HL-60/S4 treated with phorbol 12-myristate 13-acetate at 8.2 ng/mL for 4 days and 3 days (cell line): Measurements from ENCODE around the gene NUP85.
"Not testable (repeated sequence)": the region's sequence is repeated elsewhere in the genome, so short reads cannot be mapped to it uniquely, and the experiment has no call there.

Experiments
- in situ Hi-C: fragments of 300-500 bp; cut with MboI; formaldehyde crosslinking; loops from 2 replicates; pipeline ENCODE4 v1.15.0; 2022; ENCODE audit warnings: low sequenced_read_pairs

The NUP85 gene

GRCh38 chr17:75266316-75267152 lies 61.1 kb downstream of the NUP85 start:
- in situ Hi-C loops: no loop called here

DNA sequence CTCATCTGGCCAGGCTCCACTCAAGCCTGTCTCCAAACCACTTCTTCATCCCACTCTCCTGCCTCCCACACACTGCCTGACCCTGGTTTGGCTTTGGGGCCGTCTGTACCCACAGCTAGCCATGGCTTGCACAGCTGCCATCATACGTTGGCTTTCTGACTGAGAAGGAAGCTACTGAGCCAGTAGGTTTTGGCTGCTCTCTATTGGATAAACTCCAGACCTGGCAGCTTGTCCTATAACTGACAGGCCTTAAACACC lies 61.6 kb downstream of the NUP85 start:
- in situ Hi-C loops: no loop called here

GRCh38 chr17:75267411-75268232 lies 62.1 kb downstream of the NUP85 start:
- in situ Hi-C loops: no loop called here

- in situ Hi-C loops: no loop called here
Observed at GRCh38 chr17:75269844-75270217, 64.4 kb downstream of the NUP85 start.

DNA sequence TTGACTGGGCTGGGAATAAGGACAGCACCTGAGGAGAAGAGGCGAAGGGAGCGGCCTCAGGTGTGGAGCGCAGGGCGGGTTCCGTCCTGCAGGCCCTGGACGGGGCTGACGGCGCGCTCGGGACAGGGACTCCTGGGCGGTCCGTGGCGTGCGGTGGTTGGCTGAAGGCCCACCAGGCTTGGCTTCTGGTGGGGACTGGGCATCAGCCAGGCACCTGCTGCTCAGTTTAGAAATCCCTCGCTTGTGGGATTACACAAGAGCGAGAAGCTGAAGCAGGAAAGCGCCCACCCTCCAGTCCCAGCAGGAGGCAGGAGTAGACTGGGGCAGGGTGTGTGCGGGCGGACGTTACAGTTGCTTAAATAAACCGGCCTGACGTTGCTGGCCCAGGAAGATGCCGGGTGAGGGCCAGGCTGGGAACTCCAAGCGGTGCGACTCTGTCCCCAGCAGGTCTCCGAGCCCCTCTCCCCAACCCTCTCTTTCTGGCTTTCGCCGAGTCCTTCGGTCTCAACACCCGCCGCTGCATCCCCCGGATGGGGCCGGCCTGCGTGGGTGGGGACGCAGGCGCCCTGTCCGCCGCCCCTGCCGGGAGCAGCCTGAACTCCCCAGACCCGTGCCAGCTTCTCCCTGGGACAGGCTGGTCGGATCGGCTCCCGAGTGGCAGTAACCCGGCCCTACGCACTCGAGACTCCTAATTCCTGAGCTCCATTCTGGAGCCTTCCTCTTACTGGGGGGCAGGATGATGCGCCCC lies 64.9 kb downstream of the NUP85 start:
- in situ Hi-C loops: no loop called here

GRCh38 chr17:75270966-75271232 lies 65.4 kb downstream of the NUP85 start, which contains the start of gene MIF4GD:
TSS of gene MIF4GD (minus strand) at chr17:75271231. CDS start at chr17:75270195, 1,036 bp downstream.
- in situ Hi-C loops: no loop called here

DNA sequence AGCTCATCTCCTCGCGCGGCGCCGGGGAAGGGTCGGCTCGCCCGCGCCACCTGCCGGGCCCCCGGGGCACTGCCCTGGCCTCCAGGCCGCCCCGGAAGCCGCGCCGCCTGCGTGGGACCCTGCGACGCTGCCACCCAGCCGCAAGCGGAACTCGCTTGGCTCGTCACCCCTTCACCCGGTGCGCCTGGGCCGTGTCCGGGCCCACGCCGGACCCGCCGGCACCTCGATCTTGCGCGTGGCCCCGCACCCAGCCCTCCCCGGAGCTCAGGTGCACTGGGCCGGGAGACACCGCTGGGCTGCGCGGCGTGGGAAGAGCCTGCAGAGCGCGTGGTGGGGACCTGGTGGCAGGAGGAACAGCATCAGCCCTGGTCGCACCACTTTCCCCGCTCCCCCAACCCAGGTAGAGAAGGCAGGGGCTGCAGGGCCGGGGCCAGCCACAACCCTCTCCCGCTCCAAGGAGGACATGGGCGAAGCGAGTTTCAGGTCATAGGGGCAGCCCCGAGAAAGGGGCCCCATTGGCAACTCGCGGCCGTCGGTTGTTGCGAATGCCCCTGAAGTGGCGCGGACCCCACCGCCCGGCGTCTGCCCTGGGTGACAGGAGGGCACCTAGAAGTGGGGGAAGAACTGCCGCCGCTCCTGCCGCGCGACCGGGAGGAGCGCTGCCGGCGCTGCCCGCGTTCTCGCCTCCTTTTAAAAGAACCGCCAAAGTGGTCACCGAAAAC lies 65.9 kb downstream of the NUP85 start:
- in situ Hi-C loops: no loop called here

DNA sequence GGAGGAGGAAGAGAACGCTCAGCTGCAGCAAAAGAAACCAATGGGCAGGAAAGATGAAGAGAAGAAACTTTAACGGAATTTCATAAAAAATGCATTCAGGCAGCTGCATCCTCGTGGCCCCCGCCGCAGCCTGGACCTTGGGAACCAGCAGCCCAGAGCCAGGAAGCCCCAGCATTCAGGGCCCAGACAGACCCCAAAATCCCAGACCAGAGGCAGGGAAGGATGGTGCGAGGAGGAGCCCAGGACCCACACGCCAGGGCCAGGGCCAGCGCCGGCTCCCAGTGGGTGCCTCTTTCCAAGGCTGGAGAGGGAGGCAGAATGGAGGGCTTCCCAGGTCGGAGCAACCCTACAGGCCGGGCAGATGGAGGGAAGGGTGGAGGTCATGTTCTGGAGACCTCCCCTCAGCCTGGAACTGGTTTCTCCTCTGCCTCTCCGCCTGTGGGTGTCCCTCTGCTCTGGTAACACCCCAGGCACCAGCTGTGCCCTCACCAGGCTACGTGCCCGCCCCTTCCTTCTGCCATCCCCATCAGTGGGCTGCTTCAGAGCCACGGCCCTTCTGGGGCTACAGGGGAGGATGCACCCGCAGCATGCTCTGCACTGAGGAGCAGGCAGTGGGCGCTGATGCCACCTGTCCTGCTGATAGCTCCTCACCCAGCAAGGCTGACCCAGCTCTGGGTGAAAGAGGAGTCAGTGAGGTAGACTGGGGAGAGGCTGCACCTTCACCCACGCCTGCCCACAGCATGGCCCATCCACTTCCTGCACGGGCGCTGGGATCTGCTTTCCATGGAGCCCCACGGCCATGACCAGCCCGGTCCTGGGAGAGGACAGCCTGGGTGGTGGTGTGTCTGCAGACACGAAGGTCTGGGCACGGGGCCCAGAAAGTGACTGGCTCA lies 66.7 kb downstream of the NUP85 start:
- in situ Hi-C loops: no loop called here

DNA sequence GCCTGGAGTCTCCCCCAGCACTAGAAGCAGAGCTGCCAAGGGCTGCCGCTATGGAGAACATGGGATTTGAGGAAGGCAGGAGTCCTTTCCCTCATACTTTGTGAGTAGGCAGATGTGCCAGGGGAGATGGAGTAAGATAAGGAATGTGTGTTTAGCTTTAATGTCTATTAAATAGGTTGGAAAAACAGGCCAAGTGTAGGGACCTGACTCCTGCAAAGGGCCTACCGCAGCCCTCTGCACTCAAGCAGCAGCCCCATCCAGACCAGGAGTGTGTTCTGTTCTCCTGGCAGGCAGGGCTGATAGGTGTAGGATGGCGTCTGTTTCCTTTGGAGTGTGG lies 67.3 kb downstream of the NUP85 start:
- in situ Hi-C loops: no loop called here

- in situ Hi-C loops: no loop called here
Observed at GRCh38 chr17:75273977-75274708, 68.7 kb downstream of the NUP85 start.

- in situ Hi-C loops: no loop called here
Observed at GRCh38 chr17:75277664-75278071, 72.2 kb downstream of the NUP85 start.

DNA sequence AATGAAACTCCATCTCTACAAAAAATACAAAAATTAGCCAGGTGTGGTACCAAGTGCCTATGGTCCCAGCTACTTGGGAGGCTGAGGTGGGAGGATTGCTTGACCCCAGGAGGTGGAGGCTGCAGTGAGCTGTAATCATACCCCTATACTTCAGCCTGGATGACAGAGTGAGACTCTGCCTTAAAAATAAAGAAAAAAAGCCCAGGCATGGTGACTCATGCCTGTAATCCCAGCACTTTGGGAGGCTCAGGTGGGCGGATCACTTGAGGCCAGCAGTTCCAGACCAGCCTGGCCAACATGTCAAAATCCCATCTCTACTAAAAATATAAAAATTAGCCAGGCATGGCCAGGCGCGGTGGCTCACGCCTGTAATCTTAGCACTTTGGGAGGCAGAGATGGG lies 74.7 kb downstream of the NUP85 start:
- in situ Hi-C loops: not testable (repeated sequence)

- in situ Hi-C loops: no loop called here
Observed at GRCh38 chr17:75285123-75285522, 79.6 kb downstream of the NUP85 start.
